NCI-H1436 (cell line): ENCODE measurements around the gene SEBOX.
"Not testable (repeated sequence)": the region's sequence is repeated elsewhere in the genome, so short reads cannot be mapped to it uniquely, and the experiment has no call there.

Experiments
- DNase-seq: peaks from one replicate; lab custom pipeline; 2025; lab: John Stamatoyannopoulos, UW

SEBOX gene

DNA sequence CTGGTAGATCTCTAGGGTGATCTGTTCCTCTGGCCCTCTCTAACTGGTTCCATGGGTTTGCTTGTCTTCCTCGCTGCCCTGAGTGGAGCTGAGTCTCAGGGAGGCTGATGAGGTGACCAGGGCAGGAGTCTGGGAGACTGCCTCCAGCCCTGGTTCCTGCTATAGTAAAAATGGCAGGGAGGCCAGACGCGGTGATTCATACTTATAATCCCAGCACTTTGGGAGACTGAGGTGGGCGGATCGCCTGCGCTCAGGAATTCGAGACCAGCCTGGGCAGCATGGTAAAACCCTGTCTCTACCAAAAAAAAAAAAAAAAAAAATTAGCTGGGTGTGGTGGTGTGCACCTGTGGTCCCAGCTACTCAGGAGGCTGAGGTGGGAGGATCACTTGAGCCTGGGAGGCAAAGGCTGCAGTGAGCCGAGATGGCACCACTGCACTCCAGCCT is 26.2 kb downstream of the SEBOX start:
- DNase-seq = not testable (repeated sequence)

DNA sequence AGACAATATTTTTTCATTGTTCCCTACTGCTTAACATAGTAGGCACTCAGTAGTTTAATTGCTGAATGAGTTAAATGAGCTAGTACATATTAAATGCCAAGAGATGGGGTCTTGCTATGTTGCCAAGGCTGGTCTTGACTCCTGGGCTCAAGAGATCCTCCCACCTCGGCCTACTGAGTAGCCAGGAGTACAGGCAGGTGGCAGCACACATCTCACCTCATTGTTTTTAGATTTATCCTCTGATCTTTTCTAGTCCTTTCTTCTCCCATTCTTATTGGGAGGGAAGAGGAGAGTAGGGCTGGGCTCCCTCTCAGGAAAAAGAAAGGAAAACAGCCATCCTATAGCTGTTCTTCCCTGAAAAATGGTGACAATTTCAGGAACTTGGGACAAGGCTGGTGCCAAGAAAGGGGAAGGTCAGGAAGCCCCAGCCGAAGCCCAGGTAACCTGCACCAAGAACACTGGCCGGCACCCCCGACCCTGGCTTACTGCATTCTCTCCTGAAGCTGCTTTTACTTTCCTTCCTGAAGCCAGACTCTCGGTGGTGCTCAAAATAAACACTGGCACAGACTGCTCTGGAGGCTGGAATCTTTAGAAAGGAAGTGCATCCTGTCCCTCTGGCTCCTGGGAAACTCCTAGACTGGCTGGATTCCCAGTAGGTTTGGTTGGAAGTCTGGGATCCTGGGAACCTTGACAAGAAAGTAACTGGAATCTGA is 26.8 kb downstream of the SEBOX start:
- no peak for DNase-seq

DNA sequence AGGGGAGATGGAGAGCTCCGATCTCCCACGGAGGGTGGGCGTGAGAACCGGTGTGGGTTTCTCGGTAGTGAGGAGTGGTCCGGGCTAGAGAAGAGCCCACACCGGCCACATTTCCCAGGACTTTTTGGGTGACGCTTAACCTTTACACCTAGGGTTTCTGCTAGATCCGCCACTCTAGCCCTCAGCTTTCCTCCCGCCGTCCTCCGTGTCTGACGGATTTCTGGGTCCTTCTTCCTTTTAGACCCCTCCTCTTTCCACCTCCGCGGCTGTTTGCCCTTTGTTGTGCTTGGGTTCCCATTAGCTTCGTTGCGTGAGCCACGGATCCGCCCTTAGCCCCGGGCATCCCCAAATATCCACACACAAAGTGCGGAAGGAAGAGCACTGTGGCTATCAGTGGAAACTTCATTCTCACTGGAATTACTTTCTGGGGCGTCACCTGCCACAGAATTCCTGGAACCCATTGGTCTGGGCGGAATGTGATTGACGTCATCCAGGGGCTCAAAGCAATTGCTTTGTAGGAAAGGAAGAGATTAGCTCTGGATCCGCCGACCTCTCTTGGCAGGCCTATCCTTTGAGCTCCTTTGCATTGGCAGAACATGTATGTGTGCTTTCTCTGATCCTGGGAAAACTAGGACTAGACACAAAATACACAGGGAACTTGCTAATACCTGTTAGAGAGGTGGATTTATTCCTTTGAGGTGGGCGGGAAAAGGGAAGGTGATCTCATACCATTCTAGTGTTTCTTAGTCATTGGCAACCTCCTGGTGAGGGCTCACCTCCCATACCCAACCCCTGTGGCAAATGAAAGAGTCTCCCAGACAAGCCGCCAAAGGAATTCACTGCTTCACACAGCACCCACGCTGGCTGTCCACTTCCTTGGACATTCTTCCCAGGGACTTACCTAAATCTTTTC is 28.8 kb downstream of the SEBOX start:
- peak; percentile 37 for DNase-seq

DNA sequence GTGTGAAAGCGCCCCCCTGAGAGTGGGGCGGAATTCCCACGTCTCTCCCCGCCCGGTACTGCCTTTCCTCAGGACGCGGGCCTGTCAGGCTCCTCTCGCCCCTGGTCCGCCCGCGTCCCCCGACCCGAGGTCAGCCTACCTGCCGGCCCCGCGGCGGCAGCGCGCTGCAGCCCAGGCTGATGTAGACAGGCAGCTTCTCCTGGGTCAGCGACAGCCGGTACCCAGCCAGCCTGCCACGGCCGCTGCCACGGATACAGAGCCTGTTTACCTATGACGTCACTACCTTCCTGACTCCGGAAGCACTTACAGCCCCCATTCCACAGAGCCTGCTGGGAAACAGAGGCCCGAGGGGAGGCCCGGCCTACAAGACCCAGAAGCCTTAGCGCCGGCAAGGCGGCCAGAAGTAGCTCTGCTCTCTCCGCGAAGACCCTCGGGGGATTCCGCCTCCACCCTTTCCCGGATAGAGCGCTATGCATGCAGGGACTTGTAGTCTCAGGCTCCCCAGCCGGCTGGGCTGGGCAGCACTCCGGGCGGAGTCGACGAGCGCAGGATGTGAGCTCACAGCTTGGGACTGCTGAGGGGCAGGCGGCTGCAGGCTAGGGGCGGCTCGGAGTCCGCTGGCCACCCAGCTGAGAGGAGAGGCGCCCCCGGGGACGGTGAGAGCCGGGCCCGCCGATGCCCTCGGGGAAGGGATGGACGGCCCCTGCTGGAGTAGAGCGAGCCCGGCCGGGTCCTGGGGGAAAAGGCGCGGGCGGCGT is 29.6 kb downstream of the SEBOX start, which contains the start of the genes IFT20 and TNFAIP1:
Gene IFT20, minus strand, starts transcription at position 272 of the 758 bp plus-strand sequence. CDS start 3,487 bp downstream, outside the sequence.
Gene TNFAIP1, plus strand, starts transcription at position 561 of the 758 bp plus-strand sequence. CDS start 3,761 bp downstream, outside the sequence.
- DNase-seq = peak; percentile 100

DNA sequence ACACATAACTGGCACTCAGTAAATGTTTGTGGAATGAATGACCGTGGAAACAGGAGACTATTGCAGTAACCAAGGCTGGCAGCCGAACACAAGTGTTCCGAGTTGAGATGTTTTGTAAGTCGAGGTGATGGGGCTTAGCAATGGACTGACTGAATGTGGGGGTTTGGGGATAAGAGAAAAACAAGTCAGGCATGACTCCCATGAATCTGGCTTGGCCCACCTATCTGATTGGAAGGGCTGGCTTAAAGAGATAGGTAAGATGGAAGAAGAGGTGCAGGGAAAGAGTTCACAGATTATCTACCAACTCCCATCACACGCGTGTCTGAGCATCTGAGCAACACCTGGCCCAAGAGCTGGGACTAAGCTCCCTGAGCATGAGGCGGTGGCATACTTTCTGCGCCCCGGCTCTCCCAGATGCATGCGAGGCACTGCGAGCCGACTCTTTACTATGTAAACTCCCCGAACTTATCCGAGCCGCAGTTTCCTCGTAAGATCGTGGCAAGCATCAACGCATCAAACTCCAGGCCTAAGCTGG is 30.3 kb downstream of the SEBOX start:
- no peak for DNase-seq

DNA sequence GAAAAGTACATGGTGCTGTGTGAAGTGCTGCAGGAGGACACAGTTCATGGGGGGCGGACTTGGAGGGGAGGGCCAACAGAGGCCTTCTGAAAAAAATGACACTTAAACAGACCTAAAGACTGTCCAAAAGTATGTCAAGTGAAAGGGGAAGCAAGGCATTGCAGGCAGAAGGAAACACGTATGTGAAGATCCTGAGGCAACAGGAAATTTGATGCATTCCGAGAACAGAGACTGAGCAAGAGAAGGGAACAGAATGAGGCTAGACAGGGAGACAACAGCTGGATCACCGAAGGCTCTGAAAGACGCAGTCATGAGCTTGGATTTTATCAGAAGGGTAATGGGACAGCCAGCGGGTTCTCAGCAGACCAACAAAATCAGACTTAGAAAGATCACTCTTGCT is 30.8 kb downstream of the SEBOX start:
- no peak for DNase-seq

DNA sequence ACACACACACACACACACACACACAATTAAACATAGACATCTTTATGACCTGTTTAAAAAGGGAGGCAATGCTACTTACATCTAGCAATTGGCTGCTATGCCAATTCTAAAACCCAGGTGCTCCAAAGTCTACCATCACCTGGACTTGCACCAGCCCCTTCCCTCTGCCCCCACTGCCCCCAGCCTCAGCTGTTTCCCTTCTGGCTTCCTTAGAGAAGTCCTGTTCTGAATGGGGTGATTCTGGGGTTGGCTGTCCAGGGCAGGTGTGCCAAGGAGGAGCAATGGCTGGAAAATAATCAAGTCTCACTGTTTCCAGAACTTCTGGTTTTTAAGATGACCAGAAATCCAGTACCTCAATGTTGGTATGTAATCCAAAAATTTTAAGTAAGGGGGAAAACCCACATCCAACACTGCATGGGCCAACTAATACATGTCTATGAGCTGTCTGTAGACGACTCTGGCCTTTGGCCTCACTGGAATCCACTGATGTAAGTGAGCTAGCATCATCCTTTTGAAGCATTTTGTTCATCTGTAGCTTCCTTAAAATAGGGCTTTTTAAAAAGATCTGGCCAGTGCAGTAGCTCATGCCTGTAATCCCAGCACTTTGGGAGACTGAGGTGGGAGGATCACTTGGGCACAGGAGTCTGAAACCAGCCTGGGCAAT is 31.8 kb downstream of the SEBOX start:
- no peak for DNase-seq

DNA sequence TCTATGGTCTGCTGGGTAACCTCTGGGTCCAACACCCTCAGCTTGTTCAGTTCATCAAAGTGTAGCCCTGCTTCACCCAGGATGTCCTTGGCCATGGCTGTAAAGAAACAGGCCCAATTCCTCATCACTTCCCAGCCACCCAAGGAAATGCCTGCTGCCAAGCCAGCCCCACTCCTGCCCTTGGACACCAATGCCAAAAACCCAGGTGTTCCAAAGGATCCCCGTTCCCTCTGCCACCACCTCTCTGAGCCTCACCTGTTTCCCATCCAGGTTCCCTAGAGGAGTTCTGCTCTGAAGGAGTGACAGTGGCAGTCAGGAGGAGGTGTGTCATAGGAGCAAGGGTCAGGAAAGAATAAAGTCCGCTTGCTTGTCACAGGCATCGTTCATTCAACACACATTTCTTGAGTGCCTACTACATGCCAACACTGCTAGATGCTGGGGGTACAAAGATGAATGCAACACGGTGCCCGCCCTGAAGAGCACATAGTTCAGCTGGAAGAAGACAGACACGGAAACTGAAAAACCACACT is 33.0 kb downstream of the SEBOX start:
- no peak for DNase-seq

DNA sequence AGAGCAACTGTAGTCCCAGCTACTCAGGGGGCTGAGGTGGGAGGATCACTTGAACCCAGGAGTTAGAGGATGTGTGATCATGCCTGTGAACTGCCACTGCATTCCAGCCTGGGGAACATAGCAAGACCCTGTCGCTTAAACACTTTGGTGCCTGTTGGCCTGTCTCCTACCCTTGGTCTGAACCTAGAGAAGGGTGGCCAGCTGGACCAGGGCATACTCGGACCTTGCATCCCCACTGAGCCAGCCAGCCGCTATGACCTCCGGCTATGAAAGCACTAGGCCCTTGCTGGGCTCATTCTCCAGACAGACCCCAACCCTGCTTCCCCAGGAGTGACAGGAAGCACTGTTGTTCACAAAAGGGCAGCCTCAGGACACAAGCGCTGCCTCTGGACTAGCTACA is 34.3 kb downstream of the SEBOX start:
- no peak for DNase-seq

DNA sequence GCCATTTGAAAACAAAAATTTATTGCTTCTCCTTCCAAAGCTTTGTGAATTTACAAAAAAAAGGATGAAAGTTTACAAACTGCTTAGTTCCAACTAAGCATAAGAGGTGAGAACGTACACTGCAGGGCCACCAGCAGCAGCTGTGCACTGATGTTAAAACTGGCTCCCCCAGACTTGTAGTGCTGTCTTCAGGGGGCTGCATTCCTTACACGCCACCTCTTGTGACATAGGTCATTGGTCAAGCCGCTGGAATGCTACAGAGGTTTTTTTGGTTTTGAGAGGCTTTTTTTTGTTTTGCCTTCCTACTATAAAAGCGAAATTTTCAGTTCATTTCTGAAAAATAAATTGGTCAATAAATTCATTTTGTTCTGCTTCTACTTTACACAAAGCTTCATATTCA is 36.7 kb downstream of the SEBOX start:
- DNase-seq = no peak

DNA sequence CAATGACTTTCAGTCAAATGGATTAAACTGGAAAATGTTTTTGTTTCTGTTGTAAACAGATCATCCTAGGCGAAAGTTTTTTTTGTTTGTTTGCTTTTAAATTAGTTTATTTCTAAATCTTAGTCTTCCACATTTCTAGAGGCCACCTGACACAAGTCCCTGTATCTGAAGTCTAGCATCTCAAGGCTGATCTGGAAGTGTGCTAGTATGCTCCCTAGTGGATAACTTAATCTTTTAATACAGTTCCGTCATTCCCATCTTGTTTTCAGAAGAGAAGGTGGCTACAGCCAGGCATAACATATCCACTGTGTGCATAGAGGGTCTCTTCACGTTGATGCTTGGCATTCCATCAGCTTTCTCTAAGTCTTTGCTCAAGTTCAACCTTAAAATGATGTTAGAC is 37.3 kb downstream of the SEBOX start:
- no peak for DNase-seq

DNA sequence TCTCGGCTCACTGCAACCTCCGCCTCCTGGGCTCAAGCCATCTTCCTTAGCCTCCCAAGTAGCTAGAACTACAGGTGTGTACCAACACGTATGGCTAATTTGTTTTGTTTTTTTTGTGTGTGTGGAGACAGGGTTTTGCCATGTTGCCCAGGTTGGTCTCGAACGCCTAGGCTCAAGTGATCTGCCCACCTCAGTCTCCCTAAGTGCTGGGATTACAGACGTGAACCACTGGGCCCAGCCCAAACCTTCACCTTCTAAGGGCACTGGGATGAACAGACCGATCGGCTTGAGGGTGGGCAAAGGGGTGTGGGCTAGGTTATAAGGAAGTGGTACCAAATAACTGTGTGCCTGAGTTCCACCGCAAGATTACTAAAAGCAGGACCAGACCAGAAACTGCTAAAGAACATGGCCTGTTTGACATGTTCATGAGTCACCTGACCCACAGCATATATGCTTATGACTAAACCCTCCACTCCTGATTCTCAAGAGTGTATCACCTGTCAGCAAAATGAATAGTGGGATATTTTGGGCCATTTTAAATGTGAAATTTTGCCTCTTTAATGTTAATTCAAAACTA is 37.9 kb downstream of the SEBOX start:
- DNase-seq = no peak

DNA sequence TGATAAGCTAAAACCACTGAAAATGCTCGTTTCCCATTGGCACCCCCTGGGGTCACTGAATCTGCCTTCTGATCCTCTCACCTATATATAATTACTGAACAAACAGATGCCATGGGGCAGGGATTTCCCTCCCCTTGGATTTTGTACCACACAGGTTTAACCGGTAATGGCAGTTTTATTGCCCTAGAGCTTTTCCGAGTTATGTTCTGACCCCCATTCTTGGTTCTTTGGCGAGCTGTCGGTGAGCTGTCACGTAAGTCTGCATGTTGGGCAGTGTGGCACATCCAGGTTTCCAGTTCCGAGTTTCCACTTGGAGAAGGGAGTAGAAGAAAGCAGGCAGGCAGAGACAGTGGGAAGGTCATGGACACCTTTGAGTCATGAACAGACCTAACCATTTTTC is 38.9 kb downstream of the SEBOX start:
- DNase-seq = no peak

DNA sequence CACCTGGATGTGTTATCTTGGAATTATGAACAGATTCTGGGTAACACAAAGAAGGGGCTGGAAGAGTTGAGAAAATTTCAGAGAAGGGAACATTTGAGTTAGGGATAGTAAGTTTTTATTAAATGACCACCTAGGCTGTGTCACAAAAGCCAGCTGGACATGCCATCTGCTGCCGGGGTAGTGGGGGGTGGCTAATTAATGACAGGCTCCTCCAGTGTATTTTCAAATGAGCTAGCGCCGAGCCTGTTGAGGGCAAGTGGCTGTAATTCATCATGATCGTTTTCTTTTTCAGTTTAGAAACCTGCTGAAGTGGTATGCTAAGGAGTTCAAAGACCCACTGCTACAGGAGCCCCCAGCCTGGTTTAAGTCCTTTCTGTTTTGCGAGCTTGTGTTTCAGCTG is 39.8 kb downstream of the SEBOX start:
- DNase-seq = no peak

DNA sequence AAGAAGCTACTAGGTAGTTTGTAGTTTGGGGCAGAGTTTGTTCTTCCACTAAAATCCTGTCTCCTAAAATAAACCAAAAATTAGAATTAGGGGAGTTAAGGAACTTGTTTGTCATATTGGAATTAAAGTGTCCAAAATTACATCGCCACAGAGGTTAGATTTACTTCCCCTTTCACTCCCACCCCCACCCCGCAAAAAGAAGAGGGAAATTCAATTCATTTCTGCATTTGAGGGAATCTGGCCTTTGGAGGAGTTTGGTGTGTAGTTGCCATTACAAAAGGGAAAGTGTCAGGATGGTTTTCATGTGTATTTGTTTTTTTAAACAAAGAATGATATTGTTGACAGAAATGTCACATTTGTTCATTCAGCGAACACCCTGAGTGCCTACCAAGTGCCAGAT is 40.2 kb downstream of the SEBOX start:
- DNase-seq = no peak

DNA sequence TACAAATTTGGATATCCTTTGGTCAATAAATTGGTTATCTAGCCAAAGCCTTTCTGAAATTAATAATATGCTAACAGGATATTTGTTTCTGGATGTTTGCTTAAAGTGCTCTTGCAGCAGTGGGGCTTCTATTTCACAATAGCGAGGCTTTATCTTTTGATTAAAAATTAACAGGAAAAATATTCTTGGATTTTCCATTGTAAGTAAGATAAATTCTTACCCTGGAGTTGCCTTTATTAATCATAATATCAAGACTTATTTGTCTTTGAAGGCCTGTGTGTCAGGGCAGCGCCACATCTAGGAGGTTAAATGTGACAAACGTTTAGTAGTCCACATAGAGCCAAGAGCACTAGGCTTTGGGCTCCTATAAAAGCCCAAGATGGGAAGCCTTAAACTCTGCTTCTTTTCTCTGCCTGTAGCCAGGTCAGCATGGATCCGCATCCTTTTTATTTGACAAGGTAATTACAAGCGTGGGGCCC is 40.7 kb downstream of the SEBOX start:
- no peak for DNase-seq

DNA sequence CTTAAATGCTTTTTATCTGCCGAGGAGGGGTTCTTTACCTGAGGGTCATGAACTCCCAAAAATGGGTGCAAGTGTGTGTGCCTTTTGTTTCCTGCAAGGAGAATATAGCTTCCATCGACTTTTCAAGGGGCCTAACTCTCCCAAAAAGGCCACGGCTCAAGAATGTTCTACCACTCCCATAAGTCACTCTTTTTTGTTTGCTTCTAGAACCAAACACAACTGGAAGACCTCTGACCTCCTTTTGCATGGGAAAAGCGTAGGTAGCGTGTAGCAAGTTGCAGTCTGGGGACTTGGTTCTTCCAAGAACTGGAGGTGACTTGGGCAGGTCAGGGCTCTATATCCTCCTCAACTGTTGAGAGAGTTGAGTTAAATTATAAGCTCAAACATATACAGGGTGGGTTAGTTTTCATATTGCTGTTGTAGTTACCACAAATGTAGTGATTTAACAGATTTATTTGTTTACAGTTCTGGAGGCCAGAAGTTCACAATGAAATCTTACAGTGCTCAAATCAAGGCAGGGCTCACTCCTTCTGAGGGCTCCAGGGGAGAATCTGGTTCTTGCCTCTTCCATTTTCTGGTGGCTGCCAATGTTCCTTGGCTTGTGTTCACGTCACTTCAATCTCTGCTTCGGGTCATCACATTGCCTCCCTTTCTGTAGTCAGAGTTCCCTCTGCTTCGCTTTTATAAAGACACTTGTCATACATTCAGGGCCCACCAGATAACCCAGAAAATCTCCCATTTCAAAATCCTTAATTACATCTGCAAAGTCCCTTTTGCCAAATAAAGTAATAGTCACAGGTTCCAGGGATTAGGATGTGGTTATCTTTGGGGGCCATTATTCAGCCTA is 44.6 kb downstream of the SEBOX start:
- DNase-seq = no peak

DNA sequence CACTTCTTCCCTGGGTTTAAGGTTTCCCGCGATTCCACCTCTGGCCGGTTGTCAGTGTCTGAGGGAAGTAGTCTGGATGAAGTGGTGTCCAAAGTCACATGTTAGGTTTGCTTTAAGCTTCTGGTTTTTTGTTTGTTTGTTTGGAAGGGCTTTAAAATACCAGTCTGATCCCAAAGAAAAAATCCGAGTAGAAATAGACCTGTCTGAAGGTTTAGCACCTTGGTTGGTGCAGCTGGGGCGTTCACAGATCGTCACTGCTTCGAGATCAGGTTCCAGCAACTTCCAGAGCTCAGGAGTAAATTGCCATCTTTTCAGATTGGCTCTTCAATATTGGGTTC is 45.4 kb downstream of the SEBOX start:
- no peak for DNase-seq

DNA sequence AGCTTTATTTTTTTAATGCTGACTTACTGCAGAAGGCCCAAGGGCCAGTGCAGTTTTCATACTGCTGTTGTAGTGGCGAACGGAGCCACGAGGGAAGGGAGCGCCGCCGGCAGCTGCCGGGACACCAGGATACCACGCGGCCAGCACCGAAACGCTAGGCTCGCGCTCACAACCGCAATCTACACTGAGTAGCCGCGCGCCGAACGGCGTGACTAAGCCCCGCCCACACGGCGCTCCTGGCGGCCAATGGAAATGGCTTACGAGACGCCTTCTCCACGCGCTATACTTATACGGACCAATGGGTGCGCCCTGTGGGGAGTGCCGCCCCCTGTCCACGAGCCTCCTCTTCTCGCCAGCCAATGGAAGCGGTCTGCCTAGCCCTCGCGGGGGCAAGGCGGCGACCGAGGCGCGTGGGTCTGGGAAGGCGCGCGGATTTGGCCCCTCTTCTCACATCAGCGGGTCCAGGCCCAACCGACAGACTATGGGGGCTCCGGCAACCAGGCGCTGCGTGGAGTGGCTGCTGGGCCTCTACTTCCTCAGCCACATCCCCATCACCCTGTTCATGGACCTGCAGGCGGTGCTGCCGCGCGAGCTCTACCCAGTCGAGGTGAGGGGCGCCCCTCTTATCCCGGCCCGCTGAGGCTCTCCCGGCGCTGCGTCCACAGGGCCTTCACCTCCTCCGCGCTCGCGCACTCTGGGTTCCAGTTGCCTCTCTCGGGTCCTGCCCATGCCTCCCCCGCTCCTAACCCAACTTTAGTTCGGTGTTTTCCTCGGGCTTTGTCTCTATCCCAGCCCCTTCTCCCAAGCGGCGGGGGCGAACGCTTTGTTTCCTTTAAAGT is 46.0 kb downstream of the SEBOX start, which contains the start of gene TMEM97:
Gene TMEM97, plus strand, starts transcription at position 442 of the 839 bp plus-strand sequence. Its CDS starts 40 bp downstream, at position 482.
- DNase-seq = peak; percentile 100
